GM21825 (cell line): Measurements from ENCODE around the gene RAB14.

Source experiments
- ATAC-seq: cut with Tn5 transposase; IDR thresholded peaks from one replicate; pipeline ENCODE4 v1.9.1; 2021; ENCODE audit warnings: mild to moderate bottlenecking, moderate library complexity; ENCODE audit not compliant: unreplicated experiment

The RAB14 gene

DNA sequence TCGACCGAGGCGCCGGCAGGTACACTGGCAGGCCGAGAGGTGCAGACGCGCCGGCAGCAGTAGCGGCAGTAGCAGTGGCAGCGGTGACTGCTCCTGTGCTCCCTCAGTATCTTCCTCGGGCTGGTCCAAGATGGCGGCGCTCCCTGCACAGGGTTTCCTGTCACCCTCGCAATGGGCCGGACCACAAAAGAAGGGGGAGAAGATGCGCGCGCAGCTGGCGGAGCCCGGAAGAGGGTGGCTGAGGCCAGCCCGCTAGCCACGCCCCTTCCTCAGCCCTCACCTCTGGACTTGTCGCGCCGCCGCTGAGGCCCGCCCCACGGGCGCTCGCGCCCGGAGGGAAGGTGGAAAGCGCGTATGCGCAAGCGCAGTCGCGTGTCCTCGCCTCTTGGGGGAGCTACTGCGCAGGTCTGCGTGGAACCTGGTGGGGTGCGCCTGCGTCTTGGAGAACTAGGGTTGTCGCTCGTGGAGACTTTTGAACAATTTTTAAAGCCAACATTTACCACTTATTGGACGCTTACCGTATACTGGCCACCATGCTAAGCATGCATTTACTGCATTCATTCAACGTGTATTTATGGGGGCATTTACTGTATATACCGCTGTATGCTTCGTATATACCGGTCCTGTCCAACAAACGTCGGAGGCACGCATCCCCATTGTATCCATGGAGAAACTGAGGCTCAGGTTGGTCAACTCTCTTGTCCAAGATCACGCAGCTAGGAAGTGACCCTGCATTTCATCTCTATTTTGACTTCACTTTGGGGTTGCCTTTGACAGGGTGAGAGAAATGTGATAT lies at the start of gene RAB14:
Gene RAB14, minus strand, starts transcription at position 132 of the 796 bp plus-strand sequence. CDS start 8,457 bp downstream, outside the sequence.
- peak; percentile 78 for ATAC-seq

DNA sequence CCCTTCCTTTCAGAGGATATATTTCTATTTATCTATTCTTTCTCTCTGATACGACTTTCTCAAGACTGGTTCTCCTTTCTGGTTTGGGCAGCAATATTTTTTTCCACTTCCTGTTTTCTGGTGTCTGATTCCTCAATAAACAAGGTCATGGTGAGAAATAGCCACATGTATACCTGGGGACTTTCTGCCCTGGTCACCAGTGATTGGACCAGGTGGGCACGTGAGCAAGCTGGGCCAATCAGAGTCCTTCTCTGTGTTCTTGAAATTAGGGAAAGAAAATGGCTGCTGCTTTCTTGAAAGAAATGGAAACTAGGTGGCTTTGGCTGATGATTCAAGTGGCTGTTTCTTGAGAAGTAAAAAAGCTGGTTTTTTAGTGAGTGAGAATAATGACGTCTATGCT lies 47.9 kb upstream of the RAB14 start:
- ATAC-seq = no peak

DNA sequence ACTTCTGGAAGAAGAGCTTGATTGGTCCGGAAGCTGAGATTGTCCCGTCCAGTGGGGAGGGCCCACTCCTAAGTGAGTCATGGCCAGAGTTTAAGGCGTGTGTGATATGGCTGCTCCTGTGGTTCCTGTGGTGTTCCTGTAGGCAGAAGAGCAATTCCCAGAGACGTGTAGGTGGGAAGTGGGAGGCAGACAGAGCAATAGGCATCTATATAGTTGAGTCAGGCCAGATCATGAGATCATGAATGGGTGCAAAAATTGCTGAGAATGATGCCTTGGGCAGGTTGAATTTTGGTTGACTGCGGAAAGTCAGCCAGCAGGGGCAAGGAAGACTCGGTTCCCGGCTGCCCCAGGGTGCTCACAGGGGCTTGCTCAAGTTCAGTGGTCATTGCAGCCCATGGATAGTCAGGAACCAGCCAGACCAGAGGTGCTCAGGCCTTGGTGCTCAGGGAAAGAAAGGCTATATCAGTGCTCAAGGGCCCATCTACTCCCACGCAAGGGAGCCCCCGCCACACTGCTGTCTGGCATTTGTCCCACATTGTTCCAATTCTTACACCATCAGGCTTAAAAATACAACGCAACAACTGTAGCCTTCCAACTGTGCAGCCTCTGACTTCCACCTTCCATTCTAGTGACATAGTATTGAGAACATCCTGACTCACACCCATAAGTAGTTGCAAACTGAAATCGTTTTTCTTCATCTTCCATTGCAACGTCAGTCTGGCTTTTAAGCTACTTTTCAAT lies 45.3 kb upstream of the RAB14 start:
- ATAC-seq = no peak

GRCh38 chr9:121242959-121243346 lies 41.3 kb upstream of the RAB14 start:
- no peak for ATAC-seq

GRCh38 chr9:121242219-121242958 lies 40.7 kb upstream of the RAB14 start:
- no peak for ATAC-seq

- ATAC-seq = no peak
Measured at GRCh38 chr9:121240472-121241135, 38.9 kb upstream of the RAB14 start.

DNA sequence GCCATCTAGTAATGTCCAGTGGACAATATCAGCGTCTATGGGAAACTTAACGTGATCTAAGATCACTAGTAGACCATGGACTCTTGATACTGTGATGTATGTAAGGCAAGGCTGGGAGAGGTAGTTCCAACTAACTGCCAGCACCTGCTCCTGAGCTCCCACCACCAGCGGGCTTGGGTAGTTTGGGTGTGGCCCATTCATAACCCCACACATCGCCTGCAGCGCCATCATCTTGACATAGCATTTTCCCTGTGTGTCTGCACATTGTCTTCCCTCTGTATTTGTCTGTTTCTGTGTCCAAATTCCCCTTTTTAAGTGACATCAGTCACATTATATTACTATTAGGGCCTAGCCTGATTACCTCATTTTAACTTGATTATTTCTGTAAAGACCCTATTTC lies 38.2 kb upstream of the RAB14 start:
- ATAC-seq = no peak

- no peak for ATAC-seq
Measured at GRCh38 chr9:121239071-121239470, 37.4 kb upstream of the RAB14 start.

- ATAC-seq = no peak
Measured at GRCh38 chr9:121237916-121238315, 36.2 kb upstream of the RAB14 start.

GRCh38 chr9:121235512-121235911 lies 33.8 kb upstream of the RAB14 start:
- ATAC-seq = no peak

DNA sequence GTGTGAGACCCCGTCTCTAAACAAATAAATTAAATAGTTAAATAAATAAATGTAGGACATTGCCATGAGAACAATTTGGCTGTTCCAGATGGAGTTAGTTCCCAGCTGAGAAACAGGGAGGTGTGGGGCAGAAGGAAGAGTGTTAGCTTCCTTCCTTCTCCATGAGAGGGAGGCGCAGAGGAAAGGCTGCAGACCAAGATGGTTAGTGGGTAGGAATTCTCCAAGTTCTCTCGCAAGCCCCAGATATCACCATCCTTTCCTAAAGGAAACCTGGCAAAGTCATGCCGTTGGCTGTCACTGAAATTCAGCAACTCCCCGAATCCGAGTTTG lies 33.1 kb upstream of the RAB14 start:
- ATAC-seq = no peak

DNA sequence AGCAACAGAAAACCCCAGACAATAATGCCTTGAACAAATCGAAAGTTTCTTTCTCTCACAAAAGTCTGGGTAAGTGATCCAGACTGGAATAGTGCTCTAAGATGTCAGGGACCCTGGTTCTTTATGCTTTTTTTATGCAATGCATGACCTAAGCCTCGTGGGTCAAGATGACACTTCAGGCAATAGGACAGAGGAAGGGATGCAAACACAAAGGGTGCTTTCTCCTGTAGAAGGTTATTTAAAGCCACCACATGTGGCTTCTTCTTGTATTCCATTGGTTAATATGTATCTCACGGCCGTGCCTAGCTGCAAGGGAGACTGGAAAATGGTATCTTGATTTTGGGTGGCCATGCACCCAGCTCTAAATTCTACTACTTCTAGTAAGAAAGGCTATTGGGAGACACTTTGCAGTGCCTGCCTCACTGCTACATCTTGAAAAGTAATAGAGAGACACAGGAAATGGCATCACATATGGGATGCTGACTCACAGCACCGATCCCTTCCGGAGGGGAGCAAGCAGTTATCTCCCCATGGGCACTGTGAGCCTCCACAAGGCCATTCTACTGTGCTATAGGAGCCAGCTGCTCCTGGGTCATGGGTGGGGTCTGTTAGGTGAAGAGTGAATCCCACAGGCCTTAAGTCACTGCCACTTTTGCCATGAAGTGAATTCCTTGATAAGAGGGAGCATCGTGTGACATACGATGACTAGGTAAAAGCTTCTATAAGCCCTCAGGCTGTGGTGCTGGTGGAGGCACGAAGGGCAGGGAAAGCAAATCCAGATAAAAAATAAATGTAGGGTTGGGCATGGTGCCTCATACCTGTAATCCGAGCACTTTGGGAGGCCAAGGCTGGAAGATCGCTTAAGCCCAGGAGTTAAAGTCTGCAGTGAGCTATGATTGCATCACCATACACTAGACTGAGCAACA lies 32.5 kb upstream of the RAB14 start:
- ATAC-seq = no peak

GRCh38 chr9:121232251-121232650 lies 30.6 kb upstream of the RAB14 start:
- ATAC-seq = no peak

GRCh38 chr9:121230256-121230655 lies 28.6 kb upstream of the RAB14 start:
- no peak for ATAC-seq

GRCh38 chr9:121227862-121228261 lies 26.2 kb upstream of the RAB14 start:
- no peak for ATAC-seq

DNA sequence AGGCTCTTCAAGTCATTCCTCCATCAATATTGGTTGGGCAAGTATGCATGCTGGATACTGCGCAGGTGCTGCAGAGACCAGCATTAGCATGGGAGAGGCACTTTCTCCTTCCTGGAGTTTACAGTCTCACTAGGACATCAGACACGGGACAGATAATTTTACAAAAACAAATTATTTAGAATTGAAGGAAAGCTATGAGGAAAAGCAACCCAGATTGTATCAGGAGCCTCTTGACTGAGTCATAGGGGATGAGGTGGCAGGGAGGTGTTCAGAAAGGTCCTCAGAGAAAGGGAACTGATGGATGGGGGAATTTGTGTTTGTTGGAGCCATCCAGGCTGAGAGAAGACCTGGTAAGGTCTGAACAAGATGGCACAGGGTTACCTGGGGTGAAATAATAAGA lies 24.5 kb upstream of the RAB14 start:
- ATAC-seq = no peak

DNA sequence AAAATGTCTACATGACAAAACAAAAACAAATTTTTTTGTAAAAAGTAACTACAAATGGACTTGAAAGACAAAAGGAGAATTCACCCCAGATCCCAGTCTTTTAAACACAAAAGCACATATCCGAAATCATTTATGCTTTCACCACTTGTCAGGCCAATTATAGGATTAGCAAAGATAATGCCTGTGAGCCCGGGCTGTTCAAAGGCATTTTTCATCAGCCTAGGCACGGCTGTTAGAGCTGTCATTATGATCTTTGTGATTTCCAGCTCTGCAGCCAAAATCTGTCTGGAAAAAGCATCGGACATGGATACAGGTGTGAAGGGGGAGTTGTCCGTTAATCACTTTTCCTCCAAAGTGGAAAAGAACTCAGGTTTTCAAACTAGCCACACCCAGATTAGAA lies 23.6 kb upstream of the RAB14 start:
- ATAC-seq = no peak

GRCh38 chr9:121222524-121223171 lies 21.0 kb upstream of the RAB14 start:
- ATAC-seq = no peak

DNA sequence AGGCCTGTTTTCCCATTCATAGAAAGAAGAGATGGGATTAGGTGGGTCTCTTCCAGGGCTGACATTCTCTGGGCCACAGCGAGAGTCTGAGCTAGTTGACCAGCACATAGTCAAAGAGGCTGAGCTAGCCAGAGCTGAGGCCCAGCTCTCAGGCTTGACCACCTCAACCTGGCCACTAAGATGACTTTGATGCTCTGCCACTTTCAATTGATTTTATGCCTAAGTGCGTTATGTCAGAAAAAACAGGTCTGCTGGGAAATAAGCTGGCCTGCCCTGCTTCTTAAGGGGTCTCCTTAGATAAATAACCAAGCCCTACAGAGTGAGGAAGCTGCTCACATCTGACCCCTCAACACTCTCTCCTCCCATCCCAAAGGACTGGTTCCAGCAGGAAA lies 20.0 kb upstream of the RAB14 start:
- ATAC-seq = no peak
